ENCODE results near the gene IDH3A.

GRCh38 chr15:78155355-78155939, 6.3 kb downstream of the IDH3A start:
- TF ChIP-seq CTCF (conservative IDR thresholded peaks at IDR 0.05; ENCODE audit: low read length) = no peak
- TF ChIP-seq EZH2phosphoT487 (IDR thresholded peaks at IDR 0.05; ENCODE audit: borderline replicate concordance, low read depth, low read length) = no peak
